ENCODE results near the gene THSD4.

The THSD4 gene

GRCh38 chr15:71083349-71083748, 31.9 kb upstream of the THSD4 start:
- H3K27ac ChIP-seq = no peak overlapping the region
- no peaks in the 10 kb centered on the region for H3K36me3 ChIP-seq
- DNase-seq = no peak
- H3K4me3 ChIP-seq (ENCODE audit: low read depth, low read length) = no peak overlapping the region
- TF ChIP-seq CTCF (IDR thresholded peaks at IDR 0.05; ENCODE audit: low read depth, low read length) = no peak
- no peaks in the 10 kb centered on the region for H3K9me3 ChIP-seq (ENCODE audit: severe bottlenecking)
- H3K27me3 ChIP-seq (ENCODE audit: insufficient read depth, low read depth, severe bottlenecking) = no peaks in the 10 kb centered on the region

- no peak for TF ChIP-seq CTCF (IDR thresholded peaks at IDR 0.05; ENCODE audit: low read depth, low read length)
- H3K36me3 ChIP-seq = no peaks in the 10 kb centered on the region
- no peaks in the 10 kb centered on the region for H3K9me3 ChIP-seq (ENCODE audit: severe bottlenecking)
- no peak for DNase-seq
- no peak overlapping the region for H3K27ac ChIP-seq
- H3K27me3 ChIP-seq (ENCODE audit: insufficient read depth, low read depth, severe bottlenecking) = no peaks in the 10 kb centered on the region
- no peak overlapping the region for H3K4me3 ChIP-seq (ENCODE audit: low read depth, low read length)
These were observed 31.0 kb upstream of the THSD4 start for GRCh38 chr15:71084264-71084663.

- no peak for TF ChIP-seq CTCF (IDR thresholded peaks at IDR 0.05; ENCODE audit: low read depth, low read length)
- H3K27ac ChIP-seq = no peak overlapping the region
- no peaks in the 10 kb centered on the region for H3K27me3 ChIP-seq (ENCODE audit: insufficient read depth, low read depth, severe bottlenecking)
- H3K9me3 ChIP-seq (ENCODE audit: severe bottlenecking) = no peaks in the 10 kb centered on the region
- no peaks in the 10 kb centered on the region for H3K36me3 ChIP-seq
- H3K4me3 ChIP-seq (ENCODE audit: low read depth, low read length) = no peak overlapping the region
- no peak for DNase-seq
These were observed 29.5 kb upstream of the THSD4 start for GRCh38 chr15:71085809-71086208.

- H3K27ac ChIP-seq = no peak overlapping the region
- no peaks in the 10 kb centered on the region for H3K9me3 ChIP-seq (ENCODE audit: severe bottlenecking)
- H3K36me3 ChIP-seq = no peaks in the 10 kb centered on the region
- H3K27me3 ChIP-seq (ENCODE audit: insufficient read depth, low read depth, severe bottlenecking) = no peaks in the 10 kb centered on the region
- DNase-seq = no peak
- H3K4me3 ChIP-seq (ENCODE audit: low read depth, low read length) = no peak overlapping the region
- no peak for TF ChIP-seq CTCF (IDR thresholded peaks at IDR 0.05; ENCODE audit: low read depth, low read length)
These were observed 27.1 kb upstream of the THSD4 start for GRCh38 chr15:71088155-71088554.

GRCh38 chr15:71088683-71089082, 26.6 kb upstream of the THSD4 start:
- no peak for TF ChIP-seq CTCF (IDR thresholded peaks at IDR 0.05; ENCODE audit: low read depth, low read length)
- no peak overlapping the region for H3K4me3 ChIP-seq (ENCODE audit: low read depth, low read length)
- H3K9me3 ChIP-seq (ENCODE audit: severe bottlenecking) = no peaks in the 10 kb centered on the region
- DNase-seq = no peak
- no peak overlapping the region for H3K27ac ChIP-seq
- H3K36me3 ChIP-seq = no peaks in the 10 kb centered on the region
- no peaks in the 10 kb centered on the region for H3K27me3 ChIP-seq (ENCODE audit: insufficient read depth, low read depth, severe bottlenecking)

GRCh38 chr15:71089801-71090200, 25.5 kb upstream of the THSD4 start:
- H3K27ac ChIP-seq = no peak overlapping the region
- TF ChIP-seq CTCF (IDR thresholded peaks at IDR 0.05; ENCODE audit: low read depth, low read length) = no peak
- no peak for DNase-seq
- no peaks in the 10 kb centered on the region for H3K9me3 ChIP-seq (ENCODE audit: severe bottlenecking)
- no peaks in the 10 kb centered on the region for H3K36me3 ChIP-seq
- no peaks in the 10 kb centered on the region for H3K27me3 ChIP-seq (ENCODE audit: insufficient read depth, low read depth, severe bottlenecking)
- no peak overlapping the region for H3K4me3 ChIP-seq (ENCODE audit: low read depth, low read length)
